Tibial nerve (tissue), 4 donors: ENCODE data around the gene NOL12. TPM values are rescaled to one million over a fixed set of nuclear protein-coding genes. Genes with fewer than 3 reads are reported as not detected.

Experiments used
- DNase-seq, 2 donors: peaks; one replicate each; pipeline ENCODE4 v3.0.0-alpha.2; 2019; ENCODE audit warnings: low spot score in 2 of 2
- H3K27ac ChIP-seq, 4 donors: fragments of 200-600 bp; sonication (generic) in 3 of 4; one replicate each; pipeline ENCODE4 v1.5.1; 2017 to 2019; ENCODE audit warnings: mild to moderate bottlenecking in 1 of 4
- H3K27me3 ChIP-seq, 2 donors: fragments of 200-600 bp; sonication (generic) in 1 of 2; one replicate each; pipeline versions ENCODE4 v1.5.1 to v1.6.0; 2017 to 2019
- H3K36me3 ChIP-seq, 3 donors: fragments of 200-600 bp; sonication (generic); one replicate each; pipeline ENCODE4 v1.5.1; 2018 to 2019
- H3K4me1 ChIP-seq, 4 donors: fragments of 200-600 bp; sonication (generic) in 3 of 4; one replicate each; pipeline ENCODE4 v1.5.1; 2017 to 2019
- H3K4me3 ChIP-seq, 4 donors: fragments of 200-600 bp; sonication (generic) in 3 of 4; one replicate each; pipeline ENCODE4 v1.5.1; 2017 to 2019; ENCODE audit warnings: mild to moderate bottlenecking in 1 of 4, moderate library complexity in 1 of 4
- H3K9me3 ChIP-seq, 4 donors: fragments of 200-600 bp; sonication (generic) in 3 of 4; one replicate each; pipeline ENCODE4 v1.5.1; 2017 to 2019
- CTCF ChIP-seq, 5 experiments: fragments of 200-600 bp in 3 of 5; fragments of 450-650 bp in 2 of 5; sonication (generic) in 3 of 5; IDR thresholded peaks; one replicate each; pipeline ENCODE4 v1.5.1; 2016 to 2019; ENCODE audit warnings: antibody characterized with exemption in 5 of 5, mild to moderate bottlenecking in 3 of 5, moderate library complexity in 2 of 5
- EP300 ChIP-seq, 2 donors: sonication (generic); formaldehyde crosslinking; IDR thresholded peaks; one replicate each; pipeline ENCODE4 v1.6.1; 2017; ENCODE audit warnings: antibody characterized with exemption in 2 of 2, mild to moderate bottlenecking in 1 of 2
- POLR2A ChIP-seq, 2 donors: fragments of 450-650 bp; IDR thresholded peaks; one replicate each; pipeline ENCODE4 v1.6.1; 2017; ENCODE audit warnings: antibody characterized with exemption in 2 of 2, mild to moderate bottlenecking in 2 of 2, moderate library complexity in 2 of 2
- WGBS, 2 donors: methylation state at CpG; one replicate each; pipeline ENCODE4 v1.1.5; 2018; 5-methylcytosine and 5-hydroxymethylcytosine counted together
- small RNA-seq: library from RNA; depleted of rRNA; stranded (forward); fragments of <200 nt; gene quantifications from one replicate; pipeline ENCODE3, GENCODE V24; 2016
- total RNA-seq, 4 donors: library from RNA; depleted of rRNA; stranded (reverse); fragments of >200 nt; gene quantifications; one replicate each; pipeline ENCODE4 v1.1.0, GENCODE V29; 2016

Gene NOL12
- total RNA-seq, 4 donors from 2014 or later: 24.1 to 39.5 (median 31.2) TPM

GRCh38 chr22:37741312-37741795 lies 55.2 kb downstream of the NOL12 start:
- Histone ChIP-seq H3K4me1 (peaks cover 0 to 68% (median 23%) of the 10 kb centered on the region in 4 donors), H3K9me3 (no peaks in the 10 kb centered on the region), H3K36me3 (no peaks in the 10 kb centered on the region), H3K4me3 (no peak overlapping the region), H3K27me3 (no peaks in the 10 kb centered on the region), H3K27ac (peak overlapping the region; percentile 10 to 72 (median 36))
- TF ChIP-seq EP300 (IDR thresholded peaks at IDR 0.05) (peak in 1 of 2 donors; percentile 83), POLR2A (IDR thresholded peaks at IDR 0.05) (no peak)
- DNase-seq: peak; percentile 86 to 93
- 36 to 42% methylated on average over 9 of the region's 9 CpGs for WGBS, 2 donors

- Histone ChIP-seq H3K9me3 (no peaks in the 10 kb centered on the region), H3K4me1 (peaks cover 0 to 75% (median 30%) of the 10 kb centered on the region in 4 donors), H3K27ac (peak overlapping the region in 2 of 4 donors; percentile 35 to 62), H3K27me3 (no peaks in the 10 kb centered on the region), H3K4me3 (no peak overlapping the region), H3K36me3 (no peaks in the 10 kb centered on the region)
- peak in 1 of 2 donors; percentile 39 for DNase-seq
- WGBS, 2 donors: 79 to 82% methylated on average over 16 of the region's 16 CpGs
- TF ChIP-seq CTCF (IDR thresholded peaks at IDR 0.05) (no peak), POLR2A (IDR thresholded peaks at IDR 0.05) (no peak), EP300 (IDR thresholded peaks at IDR 0.05) (no peak)
Observed at GRCh38 chr22:37742376-37743171, 56.4 kb downstream of the NOL12 start.

Small RNAs within 50 kb of the gene (small RNA-seq; reads per million reads assigned to genes)
- not detected for gene RN7SL385P

Other genes with a start within 250 kb of the NOL12 start
- 10 to 100 TPM; 11.7 to 24.9 (median 19.4) TPM for gene MFNG, start 200.0 kb upstream of the NOL12 start, total RNA-seq
- 10 to 100 TPM; 12.5 to 21.6 (median 17.0) TPM for gene CARD10, start 166.9 kb upstream of the NOL12 start, total RNA-seq
- 10 to 100 TPM; 28.4 to 53.4 (median 33.4) TPM for gene CDC42EP1, start 125.9 kb upstream of the NOL12 start, total RNA-seq
- gene LGALS2, start 106.3 kb upstream of the NOL12 start, total RNA-seq: not detected
- gene GGA1, start 77.5 kb upstream of the NOL12 start, total RNA-seq: 10 to 100 TPM; 66.3 to 99.0 (median 77.2) TPM
- 10 to 100 TPM in 2 of 4 donors, 1 to 10 TPM in 2; 7.5 to 19.8 (median 13.9) TPM for gene SH3BP1, start 46.7 kb upstream of the NOL12 start, total RNA-seq
- 10 to 100 TPM; 14.7 to 19.7 (median 16.2) TPM for gene PDXP, start 27.6 kb upstream of the NOL12 start, total RNA-seq
- 1,000 to 10,000 TPM; 1,362 to 3,592 (median 2,463) TPM for gene LGALS1, start 10.7 kb upstream of the NOL12 start, total RNA-seq
- gene TRIOBP, start 10.7 kb downstream of the NOL12 start, total RNA-seq: 100 to 1,000 TPM; 140 to 160 (median 151) TPM
- gene GCAT, start 121.6 kb downstream of the NOL12 start, total RNA-seq: 10 to 100 TPM; 10.3 to 39.8 (median 21.5) TPM
- not detected for gene GALR3, start 137.0 kb downstream of the NOL12 start, total RNA-seq
- gene ANKRD54, start 158.0 kb downstream of the NOL12 start, total RNA-seq: 10 to 100 TPM; 51.6 to 76.1 (median 58.8) TPM
- gene EIF3L, start 163.1 kb downstream of the NOL12 start, total RNA-seq: 100 to 1,000 TPM; 271 to 291 (median 274) TPM
- gene MICALL1, start 220.0 kb downstream of the NOL12 start, total RNA-seq: 10 to 100 TPM; 10.7 to 34.5 (median 20.4) TPM